GM19240 (cell line): Measurements from ENCODE around the gene MRPL43.
A peak's percentile ranks its signal among the peaks of the same experiment; 100 is the strongest.
"Not testable (repeated sequence)": the region's sequence is repeated elsewhere in the genome, so short reads cannot be mapped to it uniquely, and the experiment has no call there.

ENCODE experiments used
- DNase-seq: peaks from one replicate; pipeline ENCODE4 v3.0.0; 2011; ENCODE audit warnings: low spot score; ENCODE audit not compliant: insufficient read length

The MRPL43 gene

GRCh38 chr10:100986952-100987684 lies at the start of gene MRPL43, which contains the start of gene TWNK:
MRPL43 (minus strand) TSS chr10:100987497; CDS start chr10:100987443, 54 bp downstream.
TWNK (plus strand) TSS chr10:100987543; CDS start chr10:100988211, 668 bp downstream.
- peak; percentile 87 for DNase-seq

DNA sequence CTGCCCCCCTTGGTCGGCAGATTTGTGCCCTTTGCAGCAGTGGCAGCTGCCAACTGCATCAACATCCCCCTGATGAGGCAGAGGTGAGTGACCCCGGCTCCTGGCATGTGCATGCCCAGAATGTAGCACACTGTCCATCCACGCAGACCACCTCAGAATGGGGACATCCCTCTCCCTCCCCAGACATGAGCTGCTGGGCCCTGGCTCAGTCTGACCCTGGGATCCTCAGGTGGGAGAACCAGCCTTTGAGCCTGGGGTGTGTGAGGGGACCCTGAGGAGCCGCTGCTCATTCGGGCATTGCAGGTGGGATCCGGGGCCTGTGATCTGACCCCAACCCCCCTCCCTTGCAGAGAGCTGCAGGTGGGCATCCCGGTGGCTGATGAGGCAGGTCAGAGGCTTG lies 49.4 kb upstream of the MRPL43 start:
- no peak for DNase-seq

- DNase-seq = no peak
Measured at GRCh38 chr10:101035916-101036702, 48.8 kb upstream of the MRPL43 start.

DNA sequence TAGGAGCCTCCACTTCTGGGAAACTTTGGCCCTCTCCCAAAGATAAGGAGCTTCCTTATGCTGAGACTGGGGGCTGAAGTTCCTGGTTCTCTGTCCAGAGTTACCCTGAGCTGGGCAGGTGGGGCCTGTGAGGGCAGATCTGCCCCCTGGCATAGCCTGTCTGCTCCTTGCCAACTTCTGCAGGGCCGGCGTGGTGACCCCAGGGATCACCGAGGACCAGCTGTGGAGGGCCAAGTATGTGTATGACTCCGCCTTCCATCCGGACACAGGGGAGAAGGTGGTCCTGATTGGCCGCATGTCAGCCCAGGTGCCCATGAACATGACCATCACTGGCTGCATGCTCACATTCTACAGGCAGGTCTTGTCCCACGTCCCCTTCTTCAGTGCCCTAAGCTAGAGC lies 48.0 kb upstream of the MRPL43 start:
- no peak for DNase-seq

- not testable (repeated sequence) for DNase-seq
Measured at GRCh38 chr10:101034404-101034803, 47.1 kb upstream of the MRPL43 start.

GRCh38 chr10:101033276-101033675 lies 46.0 kb upstream of the MRPL43 start:
- no peak for DNase-seq

DNA sequence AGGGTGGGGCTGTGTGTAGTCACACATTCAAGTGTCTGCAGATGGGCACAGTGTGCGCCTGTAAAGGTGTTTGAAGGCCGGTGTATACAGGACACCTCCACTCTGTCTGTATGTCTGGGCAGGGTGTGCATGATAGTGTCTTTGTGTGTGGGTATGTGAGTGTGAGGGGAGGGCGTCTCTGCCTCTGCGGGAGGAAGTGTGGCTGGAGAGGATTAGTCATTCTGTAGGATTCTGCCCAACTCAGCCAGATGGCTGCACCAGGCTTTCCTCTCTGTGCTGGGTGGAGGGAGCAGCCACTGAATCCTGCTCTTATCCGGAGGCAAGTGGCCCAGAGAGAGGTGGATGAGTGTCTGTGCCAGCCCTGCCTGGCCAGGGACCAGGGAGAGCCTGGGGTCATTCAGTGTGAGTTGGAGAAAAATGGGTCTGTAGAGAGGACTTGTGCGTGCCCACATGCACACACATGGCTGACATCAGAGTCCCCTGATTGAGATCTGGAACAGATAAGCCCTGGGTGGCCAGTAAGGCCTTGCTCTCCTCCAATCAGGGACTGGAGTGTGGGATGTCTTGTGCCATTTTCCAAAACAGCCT lies 45.4 kb upstream of the MRPL43 start:
- DNase-seq = no peak

DNA sequence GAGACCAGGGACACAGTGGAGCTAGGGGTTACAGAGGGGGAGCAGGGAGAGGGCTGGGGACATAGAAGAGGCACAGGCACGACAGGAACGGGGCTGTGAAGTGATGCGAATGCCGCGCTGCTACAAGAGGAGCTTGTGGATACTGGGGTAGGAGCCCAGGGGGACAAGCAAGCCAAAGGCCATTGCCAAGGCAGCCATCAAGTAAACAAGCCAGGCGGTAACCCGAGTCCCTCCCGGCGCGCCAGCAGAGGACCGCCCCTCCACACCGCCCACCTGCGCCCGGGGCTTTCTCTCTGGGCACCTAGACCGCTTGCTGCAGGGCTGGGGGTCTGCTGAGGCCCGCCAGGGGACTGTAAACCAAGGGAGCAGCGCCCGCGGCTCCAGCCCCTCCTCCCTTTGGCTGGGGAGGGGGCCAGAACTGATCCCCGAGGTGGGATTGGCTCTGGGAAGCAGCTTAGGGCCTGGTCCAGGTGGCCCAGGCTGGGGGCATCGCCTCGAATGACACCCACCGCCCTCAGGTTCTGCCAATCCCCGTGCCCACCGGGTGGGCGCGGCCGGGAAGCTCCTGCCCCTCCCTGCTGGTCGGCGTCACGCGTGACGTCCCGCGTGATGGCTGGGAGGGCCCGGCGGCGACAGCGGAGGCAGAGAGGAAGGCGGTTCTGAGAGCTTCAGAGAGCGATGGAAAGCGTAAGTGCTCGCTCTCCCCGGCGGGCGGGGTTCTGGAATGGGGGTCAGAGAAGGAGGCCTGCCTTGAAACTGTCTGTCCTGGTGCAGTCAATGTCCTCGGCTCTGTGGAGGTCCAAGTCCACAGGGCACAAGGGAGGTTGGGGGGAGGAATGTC lies 44.7 kb upstream of the MRPL43 start:
- DNase-seq = no peak

- peak; percentile 93 for DNase-seq
Measured at GRCh38 chr10:101031128-101031795, 44.0 kb upstream of the MRPL43 start, which contains the start of the genes PDZD7 and SFXN3. PDZD7 (minus strand) TSS chr10:101031129; CDS start chr10:101030219, 910 bp downstream. SFXN3 (plus strand) TSS chr10:101031234; CDS start chr10:101034695, 3,461 bp downstream.

GRCh38 chr10:101030496-101031127 lies 43.3 kb upstream of the MRPL43 start:
- DNase-seq = no peak

DNA sequence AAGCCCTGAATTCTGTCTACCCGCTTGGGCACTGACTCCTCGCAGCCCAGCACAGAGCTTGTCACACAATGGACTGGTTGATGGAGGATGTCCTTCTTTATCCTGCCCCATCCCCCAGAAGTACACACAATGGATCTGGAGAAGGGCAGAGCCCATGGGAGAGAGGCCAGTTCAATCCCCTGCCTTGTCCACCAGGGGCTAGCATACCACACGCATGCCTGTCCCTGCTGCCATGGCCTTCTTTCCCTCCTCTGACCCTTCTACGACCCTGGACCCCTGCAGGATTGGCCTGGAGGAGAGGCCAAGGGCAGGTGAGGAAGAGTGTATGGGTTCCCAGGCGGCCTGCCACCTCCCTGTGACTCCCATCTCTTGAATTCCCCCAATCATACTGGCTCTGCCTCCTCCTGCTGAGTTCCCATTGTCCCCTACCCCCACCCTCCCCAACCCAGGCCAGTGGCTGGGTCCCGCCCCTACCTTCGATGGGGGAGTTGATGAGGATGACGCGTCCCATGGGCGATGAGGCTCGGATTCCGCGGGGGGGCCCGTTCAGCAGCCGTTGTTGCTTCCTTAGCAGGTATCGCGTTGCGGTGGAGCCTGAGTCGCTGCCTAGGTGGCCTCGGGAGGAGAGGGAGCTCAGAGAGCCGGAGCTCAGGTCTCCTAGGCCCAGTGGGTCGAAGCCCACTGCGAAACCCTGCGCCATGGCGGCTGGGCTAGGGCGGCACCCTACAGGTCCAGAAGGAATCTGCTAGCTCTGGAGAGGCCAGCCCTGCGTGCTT lies 42.4 kb upstream of the MRPL43 start:
- DNase-seq = no peak

DNA sequence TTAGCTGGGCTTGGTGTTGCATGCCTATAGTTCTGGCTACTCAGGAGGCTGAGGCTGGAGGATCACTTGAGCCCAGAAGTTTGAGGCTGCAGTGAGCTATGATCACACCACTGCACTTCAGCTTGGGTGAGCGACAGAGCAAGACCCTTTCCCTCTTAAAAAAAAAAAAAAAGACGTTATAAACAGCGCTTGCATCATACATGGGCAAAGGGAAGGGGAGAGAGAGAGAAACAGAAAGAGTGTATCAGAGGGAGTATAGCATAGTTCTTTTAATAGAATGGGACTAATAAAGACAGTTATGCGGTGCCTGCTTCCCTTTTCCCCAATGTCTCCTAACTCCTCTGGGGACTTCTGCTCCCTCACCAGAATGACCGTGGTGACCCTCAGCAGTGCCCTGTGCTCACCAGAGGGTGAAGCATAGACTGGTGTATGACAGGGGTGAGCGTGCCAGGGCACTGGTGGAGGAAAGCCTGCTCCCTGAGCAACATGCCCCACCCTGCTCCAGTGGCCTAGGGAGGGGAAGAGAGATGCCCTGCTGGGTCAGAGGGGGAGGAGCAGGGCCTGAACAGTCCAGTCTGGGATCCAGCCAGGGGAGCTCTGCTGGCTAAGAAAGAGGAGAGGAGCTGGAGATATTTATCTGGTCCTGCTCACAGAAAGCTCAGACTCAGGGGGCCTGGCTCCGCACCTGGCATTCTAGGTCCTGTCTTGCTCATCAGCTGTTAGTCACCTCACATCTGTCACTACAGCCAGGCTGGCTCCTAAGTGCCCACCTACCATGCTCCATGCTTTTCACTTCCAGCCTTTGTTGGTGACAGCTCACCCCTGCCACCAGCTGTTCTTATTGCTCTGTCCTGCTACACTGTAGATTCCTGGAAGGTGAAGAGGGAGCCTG lies 41.4 kb upstream of the MRPL43 start:
- DNase-seq = no peak

GRCh38 chr10:101027106-101027720 lies 39.9 kb upstream of the MRPL43 start:
- no peak for DNase-seq

DNA sequence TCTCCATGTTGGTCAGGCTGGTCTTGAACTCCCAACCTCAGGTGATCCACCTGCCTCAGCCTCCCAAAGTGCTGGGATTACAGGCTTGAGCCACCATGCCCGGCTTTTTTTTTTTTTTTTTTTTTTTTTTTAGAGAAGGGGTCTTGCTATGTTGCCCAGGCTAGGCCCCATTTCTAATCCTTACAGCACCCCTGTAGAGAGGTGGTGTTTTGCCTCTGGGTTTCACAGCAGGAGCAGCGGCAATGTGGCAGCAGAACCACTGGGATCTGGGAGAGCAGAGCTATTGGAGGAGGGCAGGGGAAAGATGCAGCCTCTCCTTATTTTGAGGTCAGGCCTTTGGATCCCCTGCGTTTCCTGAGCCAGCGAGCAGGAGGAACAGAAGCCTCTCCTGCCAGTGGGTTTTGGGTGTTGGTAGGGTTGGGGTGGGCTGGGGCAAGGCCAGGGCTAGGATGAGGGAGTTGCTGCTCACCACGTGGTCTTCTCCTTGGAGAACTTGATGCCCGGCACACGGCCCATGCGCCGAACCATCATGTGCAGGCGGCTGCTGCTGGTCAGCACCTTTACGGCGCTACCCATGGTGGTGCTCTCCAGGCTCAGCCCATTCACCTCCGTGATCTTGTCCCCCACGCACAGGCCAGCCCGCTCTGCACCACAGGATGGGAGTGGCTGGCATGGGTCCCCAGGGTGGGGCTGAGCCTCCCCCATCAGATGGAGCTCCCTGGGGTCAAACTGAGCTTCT lies 35.8 kb upstream of the MRPL43 start:
- no peak for DNase-seq

GRCh38 chr10:101021692-101022251 lies 34.5 kb upstream of the MRPL43 start:
- no peak for DNase-seq

- DNase-seq = no peak
Measured at GRCh38 chr10:101021239-101021638, 33.9 kb upstream of the MRPL43 start.
